Gastrocnemius medialis (tissue), 4 donors: ENCODE measurements around the gene ARFGEF3. TPM values are rescaled to one million over a fixed set of nuclear protein-coding genes. Genes with fewer than 3 reads are reported as not detected.

ENCODE experiments used
- ATAC-seq, 2 donors: fragments of 150-250 bp; one replicate each; pipeline ENCODE4 v1.9.1; 2016
- DNase-seq, 2 donors: peaks; one replicate each; pipeline ENCODE4 v3.0.0-alpha.2; 2019
- H3K27ac ChIP-seq, 4 donors: fragments of 200-600 bp; sonication (generic); 1 replicate in 1 of 4; 2 replicates in 3 of 4; pipeline ENCODE4 v1.5.1; 2016 to 2018; ENCODE audit warnings: mild to moderate bottlenecking in 2 of 4, moderate library complexity in 1 of 4
- H3K27me3 ChIP-seq, 3 donors: fragments of 200-600 bp; sonication (generic) in 2 of 3; 1 replicate in 1 of 3; 2 replicates in 2 of 3; pipeline versions ENCODE4 v1.5.1 to v1.6.0; 2016 to 2019; ENCODE audit warnings: mild to moderate bottlenecking in 1 of 3, moderate library complexity in 1 of 3
- H3K36me3 ChIP-seq, 2 donors: fragments of 200-600 bp; sonication (generic) in 1 of 2; one replicate each; pipeline ENCODE4 v1.5.1; 2017 to 2018
- H3K4me1 ChIP-seq, 2 donors: fragments of 200-600 bp; sonication (generic) in 1 of 2; one replicate each; pipeline ENCODE4 v1.5.1; 2016 to 2017; ENCODE audit warnings: mild to moderate bottlenecking in 2 of 2
- H3K4me3 ChIP-seq, 4 donors: fragments of 200-600 bp; sonication (generic) in 3 of 4; 1 replicate in 1 of 4; 2 replicates in 3 of 4; pipeline ENCODE4 v1.5.1; 2016 to 2019; ENCODE audit warnings: mild to moderate bottlenecking in 2 of 4
- H3K9me3 ChIP-seq, 3 donors: fragments of 200-600 bp; sonication (generic) in 2 of 3; 1 replicate in 1 of 3; 2 replicates in 2 of 3; pipeline ENCODE4 v1.5.1; 2016 to 2019
- CTCF ChIP-seq, 5 experiments: fragments of 450-650 bp in 3 of 5; fragments of 200-600 bp in 2 of 5; sonication (generic) in 2 of 5; IDR thresholded peaks in 4 of 5; conservative IDR thresholded peaks in 1 of 5; 1 replicate in 4 of 5; 2 replicates in 1 of 5; pipeline ENCODE4 v1.5.1; 2016 to 2019; ENCODE audit warnings: antibody characterized with exemption in 5 of 5, mild to moderate bottlenecking in 3 of 5, moderate library complexity in 3 of 5
- POLR2A ChIP-seq, 2 donors: fragments of 450-650 bp; IDR thresholded peaks; one replicate each; pipeline ENCODE4 v1.6.1; 2017; ENCODE audit warnings: antibody characterized with exemption in 2 of 2, mild to moderate bottlenecking in 2 of 2, moderate library complexity in 2 of 2
- in situ Hi-C, 4 donors: fragments of 200-750 bp; cut with MboI; loops; one replicate each; pipeline versions ENCODE4 v1.15.0 to v1.8.0; 2017; ENCODE audit warnings: low sequenced_read_pairs in 4 of 4
- intact Hi-C: fragments of 100-400 bp; cut with DNase I; formaldehyde crosslinking; loops from one replicate; pipeline ENCODE4 v1.15.1; 2023; ENCODE audit warnings: low total_unique reads
- total RNA-seq, 4 donors: library from RNA; depleted of rRNA; stranded (reverse); fragments of >200 nt; gene quantifications; one replicate each; pipeline versions ENCODE4 v1.1.0 to v1.2.3, GENCODE V29; 2016

The ARFGEF3 gene
- total RNA-seq, 4 donors from 2014 or later = 0.40 to 0.78 (median 0.52) TPM

DNA sequence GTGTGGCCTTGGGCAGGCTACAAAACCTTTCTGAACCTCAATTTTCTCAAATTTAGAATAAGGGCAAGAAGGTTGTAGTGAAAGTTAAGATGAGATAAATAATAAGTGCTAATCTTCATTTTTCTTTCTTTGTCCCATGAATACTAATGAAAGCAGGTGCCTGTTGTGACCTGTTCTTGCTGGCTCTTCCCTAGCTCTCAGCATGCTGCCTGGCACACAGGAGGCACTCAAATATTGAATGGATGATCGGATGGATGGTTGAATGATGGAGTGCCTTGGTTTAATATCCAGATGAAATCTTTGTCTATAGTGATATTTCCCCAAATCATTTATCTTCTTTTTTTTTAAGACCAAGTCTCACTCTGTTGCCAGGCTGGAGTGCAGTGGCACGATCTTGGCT is 41.6 kb downstream of the ARFGEF3 start:
- no peak overlapping the region for H3K27ac ChIP-seq
- no peaks in the 10 kb centered on the region for H3K27me3 ChIP-seq
- peaks cover 4 to 6% of the 10 kb centered on the region in 2 donors for H3K4me1 ChIP-seq
- H3K36me3 ChIP-seq = no peaks in the 10 kb centered on the region
- no peak for ATAC-seq
- TF ChIP-seq POLR2A (IDR thresholded peaks at IDR 0.05) (no peak), CTCF (IDR thresholded peaks at IDR 0.05 in 4 of 5, conservative IDR thresholded peaks at IDR 0.05 in 1 of 5) (no peak)
- DNase-seq = no peak
- no peaks in the 10 kb centered on the region for H3K9me3 ChIP-seq
- H3K4me3 ChIP-seq = no peak overlapping the region
- intact Hi-C loops (no loop called here), in situ Hi-C loops (no loop called here)

- TF ChIP-seq POLR2A (IDR thresholded peaks at IDR 0.05) (no peak), CTCF (IDR thresholded peaks at IDR 0.05 in 4 of 5, conservative IDR thresholded peaks at IDR 0.05 in 1 of 5) (no peak)
- no peak overlapping the region for H3K27ac ChIP-seq
- DNase-seq (no peak), ATAC-seq (no peak)
- no peaks in the 10 kb centered on the region for H3K27me3 ChIP-seq
- intact Hi-C loops (no loop called here), in situ Hi-C loops (no loop called here)
- H3K4me3 ChIP-seq = no peak overlapping the region
- H3K9me3 ChIP-seq = no peaks in the 10 kb centered on the region
- peaks cover 4 to 6% of the 10 kb centered on the region in 2 donors for H3K4me1 ChIP-seq
- H3K36me3 ChIP-seq = no peaks in the 10 kb centered on the region
Measured at GRCh38 chr6:138204303-138204702, 42.6 kb downstream of the ARFGEF3 start.

- no peak for DNase-seq
- no peaks in the 10 kb centered on the region for H3K9me3 ChIP-seq
- in situ Hi-C loops = no loop called here
- H3K4me1 ChIP-seq = peaks cover 4 to 6% of the 10 kb centered on the region in 2 donors
- intact Hi-C loops = no loop called here
- no peaks in the 10 kb centered on the region for H3K36me3 ChIP-seq
- H3K27me3 ChIP-seq = no peaks in the 10 kb centered on the region
- H3K4me3 ChIP-seq = no peak overlapping the region
- H3K27ac ChIP-seq = no peak overlapping the region
- no peak for ATAC-seq
- TF ChIP-seq CTCF (IDR thresholded peaks at IDR 0.05 in 4 of 5, conservative IDR thresholded peaks at IDR 0.05 in 1 of 5) (no peak), POLR2A (IDR thresholded peaks at IDR 0.05) (no peak)
Measured at GRCh38 chr6:138204792-138205384, 43.1 kb downstream of the ARFGEF3 start.

GRCh38 chr6:138205437-138206094 is 43.8 kb downstream of the ARFGEF3 start:
- DNase-seq = no peak
- no peak overlapping the region for H3K27ac ChIP-seq
- H3K4me3 ChIP-seq = no peak overlapping the region
- no peaks in the 10 kb centered on the region for H3K9me3 ChIP-seq
- peaks cover 4 to 6% of the 10 kb centered on the region in 2 donors for H3K4me1 ChIP-seq
- no peaks in the 10 kb centered on the region for H3K27me3 ChIP-seq
- in situ Hi-C loops = no loop called here
- no peak for ATAC-seq
- TF ChIP-seq CTCF (IDR thresholded peaks at IDR 0.05 in 4 of 5, conservative IDR thresholded peaks at IDR 0.05 in 1 of 5) (no peak), POLR2A (IDR thresholded peaks at IDR 0.05) (no peak)
- intact Hi-C loops = no loop called here
- no peaks in the 10 kb centered on the region for H3K36me3 ChIP-seq
